Measurements from ENCODE around the gene TDRKH. TPM values are rescaled to one million over a fixed set of nuclear protein-coding genes. Genes with fewer than 3 reads are reported as not detected.
"Not testable (repeated sequence)": the region's sequence is repeated elsewhere in the genome, so short reads cannot be mapped to it uniquely, and the experiment has no call there.

The TDRKH gene
- total RNA-seq, 2 donors from 2014 or later: 6.8 to 9.1 TPM

DNA sequence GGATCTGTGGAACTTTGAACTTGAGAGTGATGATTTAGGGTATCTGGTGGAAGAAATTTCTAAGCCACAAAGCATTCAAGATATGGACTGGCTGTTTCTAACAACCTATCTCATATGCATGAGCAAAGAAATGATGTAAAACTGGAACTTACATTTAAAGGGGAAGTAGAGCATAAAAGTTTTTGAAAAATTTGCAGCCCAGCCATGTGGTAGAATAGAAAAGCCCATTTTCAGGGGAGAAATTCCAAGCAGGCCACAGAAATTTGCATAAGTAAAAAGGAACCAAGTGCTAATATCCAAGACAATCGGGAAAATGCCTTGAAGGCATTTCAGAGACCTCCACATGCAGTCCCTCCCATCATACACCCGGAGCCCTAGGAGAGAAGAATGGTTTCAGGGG, 53.3 kb downstream of the TDRKH start:
- Histone ChIP-seq H3K36me3 (no peaks in the 10 kb centered on the region), H3K4me1 (no peaks in the 10 kb centered on the region), H3K4me3 (no peak overlapping the region), H3K27ac (no peak overlapping the region), H3K9me3 (no peaks in the 10 kb centered on the region), H3K9ac (ENCODE audit: low read depth in 2 of 2, low read length in 2 of 2) (no peak overlapping the region), H3K27me3 (no peaks in the 10 kb centered on the region)
- intact Hi-C loops (cut with DNase I): loop anchor here (5.0 to 10.0 kb wide), 2 partner anchors 145 to 292 kb away; no protein-coding TSS in a partner anchor
- TF ChIP-seq, protein P1, sequence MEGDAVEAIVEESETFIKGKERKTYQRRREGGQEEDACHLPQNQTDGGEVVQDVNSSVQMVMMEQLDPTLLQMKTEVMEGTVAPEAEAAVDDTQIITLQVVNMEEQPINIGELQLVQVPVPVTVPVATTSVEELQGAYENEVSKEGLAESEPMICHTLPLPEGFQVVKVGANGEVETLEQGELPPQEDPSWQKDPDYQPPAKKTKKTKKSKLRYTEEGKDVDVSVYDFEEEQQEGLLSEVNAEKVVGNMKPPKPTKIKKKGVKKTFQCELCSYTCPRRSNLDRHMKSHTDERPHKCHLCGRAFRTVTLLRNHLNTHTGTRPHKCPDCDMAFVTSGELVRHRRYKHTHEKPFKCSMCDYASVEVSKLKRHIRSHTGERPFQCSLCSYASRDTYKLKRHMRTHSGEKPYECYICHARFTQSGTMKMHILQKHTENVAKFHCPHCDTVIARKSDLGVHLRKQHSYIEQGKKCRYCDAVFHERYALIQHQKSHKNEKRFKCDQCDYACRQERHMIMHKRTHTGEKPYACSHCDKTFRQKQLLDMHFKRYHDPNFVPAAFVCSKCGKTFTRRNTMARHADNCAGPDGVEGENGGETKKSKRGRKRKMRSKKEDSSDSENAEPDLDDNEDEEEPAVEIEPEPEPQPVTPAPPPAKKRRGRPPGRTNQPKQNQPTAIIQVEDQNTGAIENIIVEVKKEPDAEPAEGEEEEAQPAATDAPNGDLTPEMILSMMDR (IDR thresholded peaks at IDR 0.05): no peak
- no peak for DNase-seq

DNA sequence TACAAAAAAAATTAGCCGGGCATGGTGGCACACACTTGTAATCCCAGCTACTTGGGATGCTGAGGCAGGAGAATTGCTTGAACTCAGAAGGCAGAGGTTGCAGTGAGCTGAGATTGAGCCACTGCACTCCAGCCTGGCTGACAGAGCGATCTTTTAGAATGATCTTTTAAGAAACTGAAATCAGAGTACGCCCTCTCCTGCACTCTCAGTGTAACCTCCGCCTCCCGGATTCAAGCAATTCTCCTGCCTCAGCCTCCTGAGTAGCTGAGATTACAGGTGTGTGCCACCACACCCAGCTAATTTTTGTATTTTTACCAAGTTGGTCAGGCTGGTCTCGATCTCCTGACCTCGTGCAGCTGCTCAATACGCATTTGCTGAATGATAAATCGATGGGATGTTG, 56.3 kb downstream of the TDRKH start:
- not testable (repeated sequence) for H3K9me3 ChIP-seq; H3K27ac ChIP-seq; H3K9ac ChIP-seq (ENCODE audit: low read depth in 2 of 2, low read length in 2 of 2); H3K27me3 ChIP-seq; DNase-seq; H3K4me3 ChIP-seq; H3K4me1 ChIP-seq; H3K36me3 ChIP-seq
- intact Hi-C loops (cut with DNase I): loop anchor here (2.0 to 10.0 kb wide), 3 partner anchors 41 to 289 kb away; no protein-coding TSS in a partner anchor

DNA sequence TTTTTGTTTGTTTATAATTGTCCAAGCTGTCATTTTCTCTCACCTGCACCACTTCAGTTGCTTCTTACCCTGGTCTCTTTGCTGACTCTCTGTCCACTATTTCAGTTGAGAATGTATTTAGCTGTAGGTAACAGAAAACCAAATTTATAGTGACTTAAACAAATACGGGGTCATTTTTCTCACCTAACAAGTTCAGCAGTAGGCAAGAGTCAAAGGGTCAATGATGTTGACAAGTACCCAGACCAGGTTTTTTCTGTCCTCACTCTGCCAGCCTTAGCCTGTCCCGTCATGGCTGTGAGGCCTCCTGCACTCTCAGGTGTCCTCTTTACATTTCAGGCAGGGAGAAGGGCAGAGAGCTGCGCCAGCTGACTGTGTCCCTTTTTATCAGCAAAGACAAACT, 57.2 kb downstream of the TDRKH start:
- Histone ChIP-seq H3K9me3 (no peaks in the 10 kb centered on the region), H3K4me3 (no peak overlapping the region), H3K27ac (no peak overlapping the region), H3K9ac (ENCODE audit: low read depth in 2 of 2, low read length in 2 of 2) (no peak overlapping the region), H3K27me3 (no peaks in the 10 kb centered on the region), H3K4me1 (no peaks in the 10 kb centered on the region), H3K36me3 (no peaks in the 10 kb centered on the region)
- no peak for DNase-seq
- intact Hi-C loops (cut with DNase I): loop anchor here (5.0 to 10.0 kb wide), 2 partner anchors 196 to 288 kb away; no protein-coding TSS in a partner anchor
- TF ChIP-seq, protein P1 (IDR thresholded peaks at IDR 0.05): no peak

DNA sequence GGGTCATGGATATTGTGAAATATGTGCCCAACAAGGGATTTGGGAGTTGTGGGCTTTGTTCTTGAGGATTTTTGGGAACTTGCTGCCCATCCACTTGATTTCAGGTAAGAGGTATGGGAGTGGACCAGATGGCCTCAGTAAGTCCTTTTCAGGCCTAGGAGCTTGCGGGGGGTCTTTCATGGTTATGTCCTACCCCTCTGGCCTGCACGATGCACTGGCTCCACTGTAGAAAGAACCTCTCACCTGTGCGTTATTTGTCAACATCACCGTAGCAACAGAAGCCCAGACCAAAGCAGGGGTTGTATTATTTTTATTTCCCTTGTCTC, 60.4 kb downstream of the TDRKH start:
- Histone ChIP-seq H3K9ac (ENCODE audit: low read depth in 2 of 2, low read length in 2 of 2) (no peak overlapping the region), H3K36me3 (no peaks in the 10 kb centered on the region), H3K27me3 (no peaks in the 10 kb centered on the region), H3K27ac (peak overlapping the region; percentile 56), H3K9me3 (no peaks in the 10 kb centered on the region), H3K4me3 (no peak overlapping the region), H3K4me1 (no peaks in the 10 kb centered on the region)
- intact Hi-C loops (cut with DNase I): loop anchor here (5.0 to 10.0 kb wide), 2 partner anchors 193 to 285 kb away; no protein-coding TSS in a partner anchor
- DNase-seq: peak; percentile 19
- TF ChIP-seq, protein P1 (IDR thresholded peaks at IDR 0.05): no peak

DNA sequence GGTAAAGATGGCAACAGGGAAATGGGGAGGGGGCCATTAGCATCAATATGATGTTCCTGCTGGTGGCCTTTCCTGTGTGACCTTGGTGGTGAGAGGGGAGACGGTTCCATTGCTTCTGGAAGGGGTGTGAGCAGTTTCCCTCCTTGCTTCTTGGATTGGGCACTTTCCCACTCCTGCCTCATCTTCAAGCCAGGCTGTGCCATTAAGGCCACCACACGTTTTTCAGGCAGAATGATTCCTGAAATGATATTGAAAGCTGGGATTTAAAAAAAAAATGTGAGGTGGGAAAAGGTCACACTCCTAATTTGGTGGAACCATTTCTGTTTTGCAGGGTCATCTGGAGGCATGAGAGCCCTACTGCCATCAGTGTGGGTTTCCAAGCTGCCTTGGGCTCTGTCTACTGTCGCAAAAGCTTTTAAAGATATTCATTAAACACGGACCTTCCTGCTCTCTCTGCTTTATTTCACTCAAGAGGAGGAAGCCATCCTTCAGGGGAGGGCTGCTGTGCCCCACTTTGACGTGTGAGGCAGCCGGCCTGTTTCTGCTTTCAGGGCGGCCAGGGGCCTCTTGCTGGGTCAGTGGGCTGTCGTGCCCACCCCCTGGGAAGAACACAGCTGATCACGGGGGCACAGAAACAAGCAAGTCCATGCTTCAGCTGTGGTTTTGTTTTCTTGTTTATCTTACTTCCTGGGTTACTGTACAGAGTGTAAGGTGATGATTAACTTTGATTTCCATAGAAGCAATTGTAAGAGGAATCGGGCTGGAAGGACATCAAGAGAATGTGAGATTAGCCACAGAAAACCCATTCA, 60.9 kb downstream of the TDRKH start:
- peak overlapping the region in 1 of 2 donors; percentile 53 for H3K9ac ChIP-seq (ENCODE audit: low read depth in 2 of 2, low read length in 2 of 2)

More for the DNA sequence above, 60.9 kb downstream of the TDRKH start:
- DNase-seq: peak; percentile 21
- no peaks in the 10 kb centered on the region for H3K9me3 ChIP-seq
- H3K27me3 ChIP-seq: no peaks in the 10 kb centered on the region
- intact Hi-C loops (cut with DNase I): no loop called here
- no peaks in the 10 kb centered on the region for H3K36me3 ChIP-seq
- H3K4me3 ChIP-seq: no peak overlapping the region
- TF ChIP-seq, protein P1 (IDR thresholded peaks at IDR 0.05): no peak
- peak overlapping the region; percentile 56 for H3K27ac ChIP-seq
- H3K4me1 ChIP-seq: no peaks in the 10 kb centered on the region

Measured in colonic mucosa (tissue), 4 donors.